Measurements from ENCODE around the gene CAVIN3.
A peak's percentile ranks its signal among the peaks of the same experiment; 100 is the strongest.
"Not testable (repeated sequence)": the region's sequence is repeated elsewhere in the genome, so short reads cannot be mapped to it uniquely, and the experiment has no call there.

Gene CAVIN3

GRCh38 chr11:6323291-6323905 lies 3.1 kb upstream of the CAVIN3 start:
- no peak for DNase-seq (ENCODE audit: low read depth)

- no peak for DNase-seq (ENCODE audit: low read depth)
These were observed 1.7 kb upstream of the CAVIN3 start for GRCh38 chr11:6321961-6322362.

GRCh38 chr11:6321356-6321755 lies 1.1 kb upstream of the CAVIN3 start:
- DNase-seq (ENCODE audit: low read depth): no peak

GRCh38 chr11:6319704-6320410 lies 444 bp downstream of the CAVIN3 start:
- DNase-seq (ENCODE audit: low read depth): peak; percentile 85

GRCh38 chr11:6319001-6319703 lies 1.1 kb downstream of the CAVIN3 start:
- no peak for DNase-seq (ENCODE audit: low read depth)

GRCh38 chr11:6318204-6318603 lies 2.1 kb downstream of the CAVIN3 start:
- no peak for DNase-seq (ENCODE audit: low read depth)

GRCh38 chr11:6315811-6316425 lies 4.4 kb downstream of the CAVIN3 start:
- no peak for DNase-seq (ENCODE audit: low read depth)

- no peak for DNase-seq (ENCODE audit: low read depth)
These were observed 8.2 kb downstream of the CAVIN3 start for GRCh38 chr11:6312106-6312505.

GRCh38 chr11:6307876-6308275 lies 12.4 kb downstream of the CAVIN3 start:
- DNase-seq (ENCODE audit: low read depth): no peak

- no peak for DNase-seq (ENCODE audit: low read depth)
These were observed 15.0 kb downstream of the CAVIN3 start for GRCh38 chr11:6305297-6305696.

GRCh38 chr11:6303661-6304060 lies 16.6 kb downstream of the CAVIN3 start:
- DNase-seq (ENCODE audit: low read depth): no peak

- no peak for DNase-seq (ENCODE audit: low read depth)
These were observed 19.2 kb downstream of the CAVIN3 start for GRCh38 chr11:6301096-6301495.

- DNase-seq (ENCODE audit: low read depth): no peak
These were observed 20.0 kb downstream of the CAVIN3 start for GRCh38 chr11:6300325-6300724.

- DNase-seq (ENCODE audit: low read depth): no peak
These were observed 21.7 kb downstream of the CAVIN3 start for GRCh38 chr11:6298605-6299004.

GRCh38 chr11:6297831-6298230 lies 22.5 kb downstream of the CAVIN3 start:
- DNase-seq (ENCODE audit: low read depth): no peak

GRCh38 chr11:6285019-6285418 lies 35.3 kb downstream of the CAVIN3 start:
- DNase-seq (ENCODE audit: low read depth): no peak

- DNase-seq (ENCODE audit: low read depth): no peak
These were observed 36.1 kb downstream of the CAVIN3 start for GRCh38 chr11:6284250-6284649.

GRCh38 chr11:6283453-6284023 lies 36.8 kb downstream of the CAVIN3 start:
- no peak for DNase-seq (ENCODE audit: low read depth)

- not testable (repeated sequence) for DNase-seq (ENCODE audit: low read depth)
These were observed 39.5 kb downstream of the CAVIN3 start for GRCh38 chr11:6280809-6281208.

- no peak for DNase-seq (ENCODE audit: low read depth)
These were observed 47.1 kb downstream of the CAVIN3 start for GRCh38 chr11:6273188-6273587.

GRCh38 chr11:6271598-6271997 lies 48.7 kb downstream of the CAVIN3 start:
- DNase-seq (ENCODE audit: low read depth): no peak

GRCh38 chr11:6270584-6271246 lies 49.6 kb downstream of the CAVIN3 start:
- no peak for DNase-seq (ENCODE audit: low read depth)

All from GM04503 (cell line).